HEK293 (cell line): ENCODE data around the gene WNT7B.

Experiments
- CTCF ChIA-PET: fragments of 350-600 bp; formaldehyde crosslinking; extraction: SDS; loops from one replicate; lab custom pipeline; 2021; ENCODE audit warnings: antibody characterized with exemption; lab: Yijun Ruan, JAX
- POLR2A ChIA-PET: fragments of 300-600 bp; formaldehyde crosslinking; extraction: SDS; loops from one replicate; lab custom pipeline; 2020; ENCODE audit warnings: antibody characterized with exemption, inconsistent platforms; lab: Yijun Ruan, JAX
- H3K27ac ChIP-seq: fragments of 200-500 bp; sonication (Bioruptor generic); 2 replicates; pipeline ENCODE4 v1.5.1; 2014; ENCODE audit warnings: low read depth, low read length, control low read depth, inconsistent platforms; ENCODE audit errors: extremely low read depth
- H3K36me3 ChIP-seq, 2 experiments: fragments of 200-500 bp in 1 of 2; sonication (Bioruptor generic) in 1 of 2; 1 replicate in 1 of 2; 2 replicates in 1 of 2; pipeline ENCODE4 v1.5.1; 2014 to 2017; ENCODE audit warnings: inconsistent platforms in 2 of 2, low read length in 2 of 2; ENCODE audit not compliant: control insufficient read depth in 2 of 2, insufficient read depth in 1 of 2
- H3K4me1 ChIP-seq: fragments of 200-500 bp; sonication (Bioruptor generic); 2 replicates; pipeline ENCODE4 v1.5.1; 2014; ENCODE audit warnings: mild to moderate bottlenecking, low read length, inconsistent platforms; ENCODE audit not compliant: control insufficient read depth, insufficient read depth
- H3K4me3 ChIP-seq: 2 replicates; pipeline ENCODE4 v1.5.1; 2011; ENCODE audit warnings: low read depth, mild to moderate bottlenecking, control low read depth, low read length, moderate library complexity
- H3K9me3 ChIP-seq: fragments of 200-500 bp; sonication (Bioruptor generic); 2 replicates; pipeline ENCODE4 v1.5.1; 2014; ENCODE audit warnings: low read depth, low read length, inconsistent platforms; ENCODE audit not compliant: control insufficient read depth, insufficient read depth
- BCL11A ChIP-seq: fragments of 450-650 bp; formaldehyde crosslinking; IDR thresholded peaks from 2 replicates; pipeline ENCODE4 v1.5.1; 2016; ENCODE audit warnings: low read depth, missing biosample characterization, missing genetic modification characterization
- GLI2 ChIP-seq: fragments of 450-650 bp; formaldehyde crosslinking; IDR thresholded peaks from 2 replicates; pipeline ENCODE4; 2017; ENCODE audit warnings: missing biosample characterization, missing genetic modification characterization, low read depth, borderline replicate concordance
- GLIS2 ChIP-seq: fragments of 450-650 bp; formaldehyde crosslinking; IDR thresholded peaks from 2 replicates; pipeline ENCODE4 v1.5.1; 2016; ENCODE audit warnings: missing biosample characterization, missing genetic modification characterization
- KLF1 ChIP-seq: fragments of 450-650 bp; formaldehyde crosslinking; IDR thresholded peaks from 2 replicates; pipeline ENCODE4 v1.5.1; 2016; ENCODE audit warnings: missing biosample characterization, missing genetic modification characterization
- MZF1 ChIP-seq: fragments of 450-650 bp; formaldehyde crosslinking; IDR thresholded peaks from 2 replicates; pipeline ENCODE4 v1.5.1; 2017; ENCODE audit warnings: missing biosample characterization, missing genetic modification characterization, borderline replicate concordance
- OVOL3 ChIP-seq: fragments of 450-650 bp; formaldehyde crosslinking; IDR thresholded peaks from 2 replicates; pipeline ENCODE4 v1.5.1; 2016; ENCODE audit warnings: missing biosample characterization, missing genetic modification characterization
- ZBTB20 ChIP-seq: fragments of 450-650 bp; formaldehyde crosslinking; IDR thresholded peaks from 2 replicates; pipeline ENCODE4 v1.5.1; 2016; ENCODE audit warnings: missing biosample characterization, missing genetic modification characterization
- ZFHX2 ChIP-seq: fragments of 450-650 bp; formaldehyde crosslinking; conservative IDR thresholded peaks from 2 replicates; pipeline ENCODE4 v1.5.1; 2016; ENCODE audit warnings: missing biosample characterization, missing genetic modification characterization
- ZFP37 ChIP-seq: fragments of 450-650 bp; formaldehyde crosslinking; IDR thresholded peaks from 2 replicates; pipeline ENCODE4 v1.5.1; 2016; ENCODE audit warnings: missing biosample characterization, missing genetic modification characterization
- ZNF114 ChIP-seq: fragments of 450-650 bp; formaldehyde crosslinking; IDR thresholded peaks from 2 replicates; pipeline ENCODE4 v1.5.0; 2017; ENCODE audit warnings: missing biosample characterization, missing genetic modification characterization
- ZNF354C ChIP-seq: fragments of 450-650 bp; formaldehyde crosslinking; IDR thresholded peaks from 2 replicates; pipeline ENCODE4 v1.5.1; 2016; ENCODE audit warnings: missing biosample characterization, missing genetic modification characterization, low read depth, borderline replicate concordance
- ZNF610 ChIP-seq: fragments of 450-650 bp; formaldehyde crosslinking; IDR thresholded peaks from 2 replicates; pipeline ENCODE4 v1.5.1; 2016; ENCODE audit warnings: missing biosample characterization, missing genetic modification characterization, borderline replicate concordance
- ZNF76 ChIP-seq: fragments of 450-650 bp; formaldehyde crosslinking; IDR thresholded peaks from 2 replicates; pipeline ENCODE4; 2016; ENCODE audit warnings: low read depth, missing biosample characterization, missing genetic modification characterization, borderline replicate concordance
- ZNF791 ChIP-seq: fragments of 450-650 bp; formaldehyde crosslinking; IDR thresholded peaks from 2 replicates; pipeline ENCODE4 v1.5.1; 2016; ENCODE audit warnings: missing biosample characterization, missing genetic modification characterization
- ZSCAN23 ChIP-seq: fragments of 450-650 bp; formaldehyde crosslinking; IDR thresholded peaks from 2 replicates; pipeline ENCODE4 v1.5.1; 2016; ENCODE audit warnings: missing biosample characterization, missing genetic modification characterization
- TF ChIP-seq, protein P1 (sequence below): fragments of 450-650 bp; formaldehyde crosslinking; IDR thresholded peaks from 2 replicates; pipeline ENCODE4 v1.5.1; 2016; ENCODE audit warnings: missing biosample characterization, missing genetic modification characterization
- TF ChIP-seq, protein P2 (sequence below): fragments of 450-650 bp; formaldehyde crosslinking; IDR thresholded peaks from 2 replicates; pipeline ENCODE4 v1.5.1; 2016; ENCODE audit warnings: missing biosample characterization, missing genetic modification characterization
- TF ChIP-seq, protein P3 (sequence below): fragments of 450-650 bp; formaldehyde crosslinking; IDR thresholded peaks from 2 replicates; pipeline ENCODE4 v1.5.1; 2017; ENCODE audit warnings: missing biosample characterization, missing genetic modification characterization
- TF ChIP-seq, protein P4 (sequence below): fragments of 450-650 bp; formaldehyde crosslinking; IDR thresholded peaks from 2 replicates; pipeline ENCODE4 v1.5.1; 2016; ENCODE audit warnings: missing biosample characterization, missing genetic modification characterization
- TF ChIP-seq, protein P5 (sequence below): fragments of 450-650 bp; formaldehyde crosslinking; IDR thresholded peaks from 2 replicates; pipeline ENCODE4 v1.5.1; 2016; ENCODE audit warnings: missing biosample characterization, missing genetic modification characterization
- TF ChIP-seq, protein P6 (sequence below): fragments of 450-650 bp; formaldehyde crosslinking; IDR thresholded peaks from 2 replicates; pipeline ENCODE4 v1.5.1; 2017; ENCODE audit warnings: missing biosample characterization, missing genetic modification characterization

WNT7B gene

DNA sequence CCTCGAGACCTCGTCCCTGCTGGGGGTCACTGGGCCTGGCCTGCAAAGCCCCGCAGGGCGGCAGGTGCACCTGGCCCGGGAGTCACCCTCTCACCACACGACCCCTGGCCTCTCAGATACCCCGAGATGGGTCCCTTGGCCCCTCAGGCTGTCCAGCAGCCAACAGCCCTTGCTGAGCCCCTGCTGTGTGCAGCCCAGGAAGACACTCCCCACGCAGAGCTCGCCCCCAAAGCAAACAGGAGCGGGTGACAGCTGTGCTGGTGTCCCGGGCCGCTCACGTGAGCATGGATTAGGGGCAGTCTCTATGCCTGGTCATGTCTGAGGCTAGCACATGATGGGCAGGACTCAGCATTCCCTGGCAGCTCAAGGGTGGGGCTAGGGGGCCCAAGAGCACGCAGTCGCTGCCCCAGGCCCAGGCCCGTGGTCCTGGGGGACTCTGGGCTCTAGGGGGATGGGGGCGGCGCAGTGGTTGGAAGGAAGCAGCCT lies 31.3 kb downstream of the WNT7B start:
- Histone ChIP-seq H3K27ac (no peak overlapping the region), H3K4me3 (no peak overlapping the region), H3K36me3 (no peaks in the 10 kb centered on the region), H3K9me3 (no peaks in the 10 kb centered on the region), H3K4me1 (no peaks in the 10 kb centered on the region)
- ChIA-PET CTCF (no interaction called here), POLR2A (no interaction called here)
- TF ChIP-seq ZNF791 (tag by site-specific recombination), result no peak
- no peak for TF ChIP-seq ZNF354C (tag by site-specific recombination)
- no peak for TF ChIP-seq ZSCAN23 (tag by site-specific recombination)
- no peak for TF ChIP-seq BCL11A (tag by site-specific recombination)
- TF ChIP-seq, protein P1, sequence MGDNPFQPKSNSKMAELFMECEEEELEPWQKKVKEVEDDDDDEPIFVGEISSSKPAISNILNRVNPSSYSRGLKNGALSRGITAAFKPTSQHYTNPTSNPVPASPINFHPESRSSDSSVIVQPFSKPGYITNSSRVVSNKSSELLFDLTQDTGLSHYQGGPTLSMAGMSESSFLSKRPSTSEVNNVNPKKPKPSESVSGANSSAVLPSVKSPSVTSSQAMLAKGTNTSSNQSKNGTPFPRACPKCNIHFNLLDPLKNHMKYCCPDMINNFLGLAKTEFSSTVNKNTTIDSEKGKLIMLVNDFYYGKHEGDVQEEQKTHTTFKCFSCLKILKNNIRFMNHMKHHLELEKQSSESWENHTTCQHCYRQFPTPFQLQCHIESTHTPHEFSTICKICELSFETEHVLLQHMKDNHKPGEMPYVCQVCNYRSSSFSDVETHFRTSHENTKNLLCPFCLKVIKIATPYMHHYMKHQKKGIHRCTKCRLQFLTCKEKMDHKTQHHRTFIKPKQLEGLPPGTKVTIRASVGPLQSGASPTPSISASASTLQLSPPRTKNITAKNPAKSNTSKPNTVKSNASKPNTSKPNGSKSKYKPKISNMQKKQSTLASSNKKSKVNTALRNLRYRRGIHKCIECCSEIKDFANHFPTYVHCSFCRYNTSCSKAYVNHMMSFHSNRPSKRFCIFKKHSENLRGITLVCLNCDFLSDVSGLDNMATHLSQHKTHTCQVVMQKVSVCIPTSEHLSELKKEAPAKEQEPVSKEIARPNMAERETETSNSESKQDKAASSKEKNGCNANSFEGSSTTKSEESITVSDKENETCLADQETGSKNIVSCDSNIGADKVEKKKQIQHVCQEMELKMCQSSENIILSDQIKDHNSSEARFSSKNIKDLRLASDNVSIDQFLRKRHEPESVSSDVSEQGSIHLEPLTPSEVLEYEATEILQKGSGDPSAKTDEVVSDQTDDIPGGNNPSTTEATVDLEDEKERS (tag by site-specific recombination), result no peak
- TF ChIP-seq ZBTB20, result no peak
- no peak for TF ChIP-seq MZF1 (tag by site-specific recombination)
- no peak for TF ChIP-seq ZNF114
- TF ChIP-seq GLIS2 (tag by site-specific recombination), result no peak
- TF ChIP-seq, protein P2, sequence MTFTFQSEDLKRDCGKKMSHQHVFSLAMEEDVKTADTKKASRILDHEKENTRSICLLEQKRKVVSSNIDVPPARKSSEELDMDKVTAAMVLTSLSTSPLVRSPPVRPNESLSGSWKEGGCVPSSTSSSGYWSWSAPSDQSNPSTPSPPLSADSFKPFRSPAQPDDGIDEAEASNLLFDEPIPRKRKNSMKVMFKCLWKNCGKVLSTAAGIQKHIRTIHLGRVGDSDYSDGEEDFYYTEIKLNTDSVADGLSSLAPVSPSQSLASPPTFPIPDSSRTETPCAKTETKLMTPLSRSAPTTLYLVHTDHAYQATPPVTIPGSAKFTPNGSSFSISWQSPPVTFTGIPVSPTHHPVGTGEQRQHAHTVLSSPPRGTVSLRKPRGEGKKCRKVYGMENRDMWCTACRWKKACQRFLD (tag by site-specific recombination), result no peak
- TF ChIP-seq, protein P3, sequence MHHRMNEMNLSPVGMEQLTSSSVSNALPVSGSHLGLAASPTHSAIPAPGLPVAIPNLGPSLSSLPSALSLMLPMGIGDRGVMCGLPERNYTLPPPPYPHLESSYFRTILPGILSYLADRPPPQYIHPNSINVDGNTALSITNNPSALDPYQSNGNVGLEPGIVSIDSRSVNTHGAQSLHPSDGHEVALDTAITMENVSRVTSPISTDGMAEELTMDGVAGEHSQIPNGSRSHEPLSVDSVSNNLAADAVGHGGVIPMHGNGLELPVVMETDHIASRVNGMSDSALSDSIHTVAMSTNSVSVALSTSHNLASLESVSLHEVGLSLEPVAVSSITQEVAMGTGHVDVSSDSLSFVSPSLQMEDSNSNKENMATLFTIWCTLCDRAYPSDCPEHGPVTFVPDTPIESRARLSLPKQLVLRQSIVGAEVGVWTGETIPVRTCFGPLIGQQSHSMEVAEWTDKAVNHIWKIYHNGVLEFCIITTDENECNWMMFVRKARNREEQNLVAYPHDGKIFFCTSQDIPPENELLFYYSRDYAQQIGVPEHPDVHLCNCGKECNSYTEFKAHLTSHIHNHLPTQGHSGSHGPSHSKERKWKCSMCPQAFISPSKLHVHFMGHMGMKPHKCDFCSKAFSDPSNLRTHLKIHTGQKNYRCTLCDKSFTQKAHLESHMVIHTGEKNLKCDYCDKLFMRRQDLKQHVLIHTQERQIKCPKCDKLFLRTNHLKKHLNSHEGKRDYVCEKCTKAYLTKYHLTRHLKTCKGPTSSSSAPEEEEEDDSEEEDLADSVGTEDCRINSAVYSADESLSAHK, result no peak
- no peak for TF ChIP-seq OVOL3 (tag by site-specific recombination)
- TF ChIP-seq ZNF610 (tag by site-specific recombination), result no peak
- no peak for TF ChIP-seq ZFP37 (tag by site-specific recombination)

DNA sequence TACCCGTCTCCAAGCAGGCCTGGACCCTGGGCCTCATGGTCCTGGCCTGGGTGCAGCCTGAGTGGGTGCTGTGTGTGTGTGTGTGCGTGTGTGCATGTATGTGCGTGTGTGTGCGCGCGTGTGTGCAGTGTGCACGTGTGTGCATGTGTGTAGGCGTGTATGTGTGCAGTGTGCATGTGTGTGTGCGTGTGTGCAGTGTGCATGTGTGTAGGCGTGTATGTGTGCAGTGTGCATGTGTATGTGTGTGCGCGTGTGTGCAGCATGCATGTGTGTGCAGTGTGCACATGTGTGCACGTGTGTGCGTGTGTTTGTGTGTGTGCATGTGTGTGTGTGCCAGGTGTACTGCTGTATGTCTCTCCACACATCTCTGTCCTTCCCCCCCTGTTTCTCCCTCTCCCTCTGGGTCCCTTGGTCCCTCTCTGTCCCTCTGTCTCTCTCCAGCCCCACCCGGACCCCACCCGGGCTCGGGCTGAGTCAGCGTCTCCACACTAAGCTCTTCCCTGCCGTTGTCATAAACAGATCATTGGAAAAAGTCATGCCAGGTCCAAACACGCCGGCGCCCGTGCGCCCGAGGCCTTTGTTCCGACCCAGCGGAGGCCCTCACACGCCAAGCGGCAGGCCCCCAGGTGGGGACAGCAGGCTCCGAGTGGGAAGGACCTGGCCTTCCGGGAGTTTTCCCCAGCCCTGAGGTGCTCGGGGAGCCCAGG lies 34.0 kb downstream of the WNT7B start:
- no peak overlapping the region for H3K27ac ChIP-seq

More for the DNA sequence above, 34.0 kb downstream of the WNT7B start:
- H3K4me1 ChIP-seq, result no peaks in the 10 kb centered on the region
- H3K36me3 ChIP-seq, result no peaks in the 10 kb centered on the region
- H3K4me3 ChIP-seq, result no peak overlapping the region
- ChIA-PET CTCF (no interaction called here), POLR2A (no interaction called here)
- H3K9me3 ChIP-seq, result no peaks in the 10 kb centered on the region
- TF ChIP-seq, protein P4, sequence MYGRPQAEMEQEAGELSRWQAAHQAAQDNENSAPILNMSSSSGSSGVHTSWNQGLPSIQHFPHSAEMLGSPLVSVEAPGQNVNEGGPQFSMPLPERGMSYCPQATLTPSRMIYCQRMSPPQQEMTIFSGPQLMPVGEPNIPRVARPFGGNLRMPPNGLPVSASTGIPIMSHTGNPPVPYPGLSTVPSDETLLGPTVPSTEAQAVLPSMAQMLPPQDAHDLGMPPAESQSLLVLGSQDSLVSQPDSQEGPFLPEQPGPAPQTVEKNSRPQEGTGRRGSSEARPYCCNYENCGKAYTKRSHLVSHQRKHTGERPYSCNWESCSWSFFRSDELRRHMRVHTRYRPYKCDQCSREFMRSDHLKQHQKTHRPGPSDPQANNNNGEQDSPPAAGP (tag by site-specific recombination), result peak; percentile 58; the same call in 1 of the 2 replicates
- TF ChIP-seq, protein P5, sequence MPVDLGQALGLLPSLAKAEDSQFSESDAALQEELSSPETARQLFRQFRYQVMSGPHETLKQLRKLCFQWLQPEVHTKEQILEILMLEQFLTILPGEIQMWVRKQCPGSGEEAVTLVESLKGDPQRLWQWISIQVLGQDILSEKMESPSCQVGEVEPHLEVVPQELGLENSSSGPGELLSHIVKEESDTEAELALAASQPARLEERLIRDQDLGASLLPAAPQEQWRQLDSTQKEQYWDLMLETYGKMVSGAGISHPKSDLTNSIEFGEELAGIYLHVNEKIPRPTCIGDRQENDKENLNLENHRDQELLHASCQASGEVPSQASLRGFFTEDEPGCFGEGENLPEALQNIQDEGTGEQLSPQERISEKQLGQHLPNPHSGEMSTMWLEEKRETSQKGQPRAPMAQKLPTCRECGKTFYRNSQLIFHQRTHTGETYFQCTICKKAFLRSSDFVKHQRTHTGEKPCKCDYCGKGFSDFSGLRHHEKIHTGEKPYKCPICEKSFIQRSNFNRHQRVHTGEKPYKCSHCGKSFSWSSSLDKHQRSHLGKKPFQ (tag by site-specific recombination), result peak; percentile 79; the same call in 1 of the 2 replicates
- TF ChIP-seq GLI2 (tag by site-specific recombination), result no peak
- peak; percentile 81 for TF ChIP-seq KLF1
- TF ChIP-seq ZFHX2 (tag by site-specific recombination), result peak; percentile 67
- TF ChIP-seq, protein P6, sequence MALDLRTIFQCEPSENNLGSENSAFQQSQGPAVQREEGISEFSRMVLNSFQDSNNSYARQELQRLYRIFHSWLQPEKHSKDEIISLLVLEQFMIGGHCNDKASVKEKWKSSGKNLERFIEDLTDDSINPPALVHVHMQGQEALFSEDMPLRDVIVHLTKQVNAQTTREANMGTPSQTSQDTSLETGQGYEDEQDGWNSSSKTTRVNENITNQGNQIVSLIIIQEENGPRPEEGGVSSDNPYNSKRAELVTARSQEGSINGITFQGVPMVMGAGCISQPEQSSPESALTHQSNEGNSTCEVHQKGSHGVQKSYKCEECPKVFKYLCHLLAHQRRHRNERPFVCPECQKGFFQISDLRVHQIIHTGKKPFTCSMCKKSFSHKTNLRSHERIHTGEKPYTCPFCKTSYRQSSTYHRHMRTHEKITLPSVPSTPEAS (tag by site-specific recombination), result peak; percentile 100
- no peak for TF ChIP-seq ZNF76 (tag by site-specific recombination)
